HT1080 (cell line): ENCODE measurements around the gene CUX1. TPM values are rescaled to one million over a fixed set of nuclear protein-coding genes. Genes with fewer than 3 reads are reported as not detected.
"Not testable (repeated sequence)": the region's sequence is repeated elsewhere in the genome, so short reads cannot be mapped to it uniquely, and the experiment has no call there.

Experiments
- DNase-seq: peaks from one replicate; pipeline ENCODE4 v3.0.0-alpha.2; 2015; ENCODE audit warnings: low read depth
- small RNA-seq: library from RNA; depleted of rRNA; stranded (forward); fragments of <200 nt; gene quantifications from one replicate; pipeline ENCODE3, GENCODE V24; 2014
- total RNA-seq: library from RNA; depleted of rRNA; stranded (reverse); fragments of >200 nt; shearing (Covaris generic); gene quantifications from 2 replicates; pipeline ENCODE4 v1.2.3, GENCODE V29; 2014; rRNA removed

The CUX1 gene
- total RNA-seq, 1 experiment from 2014 or later, result 21.2 TPM

- DNase-seq, result no peak
Observed at GRCh38 chr7:102321351-102322201, 504.1 kb downstream of the CUX1 start.

DNA sequence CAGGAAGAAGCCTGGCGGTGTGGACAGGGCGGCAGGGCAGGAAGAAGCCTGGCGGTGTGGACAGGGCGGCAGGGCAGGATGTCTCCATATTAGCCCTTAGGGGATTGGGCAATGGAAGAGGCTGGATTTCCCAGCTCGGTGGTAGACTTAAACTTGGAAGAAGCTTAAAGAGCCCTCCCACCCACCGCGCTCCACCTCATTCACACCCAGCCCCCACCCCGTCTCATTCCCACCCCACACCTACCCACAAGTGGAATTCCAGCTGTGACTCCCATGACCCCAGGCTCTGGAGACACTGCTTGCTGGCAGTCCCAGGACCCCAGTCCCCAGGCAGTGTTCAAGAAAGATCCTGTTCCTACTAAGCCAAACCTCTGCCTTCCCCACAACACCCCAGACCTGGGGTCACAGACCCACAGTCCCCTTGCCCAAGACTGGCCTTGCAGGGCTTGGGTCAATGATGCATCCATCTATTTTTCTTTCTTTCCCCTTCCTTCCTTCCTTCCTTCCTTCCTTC is 504.8 kb downstream of the CUX1 start:
- no peak for DNase-seq

- DNase-seq, result no peak
Observed at GRCh38 chr7:102323914-102324195, 506.4 kb downstream of the CUX1 start.

DNA sequence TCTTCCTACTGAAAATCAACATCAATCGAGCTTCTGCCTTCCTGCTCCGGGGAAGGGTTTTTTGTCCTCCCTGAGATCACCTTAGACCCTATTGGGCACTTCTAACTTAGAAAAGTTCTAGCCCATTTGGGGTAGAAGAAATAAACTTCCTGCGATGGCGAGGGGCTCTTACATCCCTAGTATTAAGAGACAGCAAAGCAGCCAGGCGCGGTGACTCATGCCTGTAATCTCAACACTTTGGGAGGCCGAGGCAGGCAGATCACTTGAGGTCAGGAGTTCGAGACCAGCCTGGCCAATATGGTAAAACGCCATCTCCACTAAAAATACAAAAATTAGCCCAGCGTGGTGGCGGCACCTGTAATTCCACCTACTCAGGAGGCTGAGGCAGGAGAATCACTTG is 507.7 kb downstream of the CUX1 start:
- DNase-seq, result not testable (repeated sequence)

DNA sequence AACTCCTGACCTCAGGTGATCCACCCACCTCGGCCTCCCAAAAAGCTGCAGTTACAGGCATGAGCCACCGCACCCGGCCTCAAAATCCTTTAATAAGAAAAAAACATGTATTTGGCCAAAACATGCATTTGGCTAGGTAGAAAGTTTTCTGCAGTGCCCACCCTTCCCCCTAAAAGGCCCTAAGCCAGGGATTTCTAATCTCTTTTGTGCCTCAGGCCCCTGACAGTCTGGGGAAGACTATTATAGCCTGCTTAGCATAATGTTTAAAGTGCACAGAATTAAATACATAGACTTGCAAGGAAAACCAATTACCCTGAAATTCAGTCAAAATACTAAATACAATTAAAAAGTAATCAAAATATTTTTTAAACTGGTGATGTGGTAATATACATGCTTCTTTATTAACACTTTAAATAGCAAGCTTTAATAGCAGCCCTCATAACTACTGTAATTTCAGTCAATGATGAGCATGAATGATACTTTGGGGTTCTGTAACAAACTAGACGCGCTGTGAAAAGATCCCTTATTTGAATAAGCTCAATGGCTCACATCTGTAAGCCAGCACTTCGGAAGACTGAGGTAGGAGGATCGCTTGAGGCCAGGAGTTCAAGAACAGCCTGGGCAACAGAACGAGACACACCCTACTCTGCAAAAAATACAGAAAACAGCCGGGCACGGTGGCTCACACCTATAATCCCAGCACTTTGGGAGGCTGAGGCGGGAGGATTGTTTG is 508.9 kb downstream of the CUX1 start:
- DNase-seq, result no peak

DNA sequence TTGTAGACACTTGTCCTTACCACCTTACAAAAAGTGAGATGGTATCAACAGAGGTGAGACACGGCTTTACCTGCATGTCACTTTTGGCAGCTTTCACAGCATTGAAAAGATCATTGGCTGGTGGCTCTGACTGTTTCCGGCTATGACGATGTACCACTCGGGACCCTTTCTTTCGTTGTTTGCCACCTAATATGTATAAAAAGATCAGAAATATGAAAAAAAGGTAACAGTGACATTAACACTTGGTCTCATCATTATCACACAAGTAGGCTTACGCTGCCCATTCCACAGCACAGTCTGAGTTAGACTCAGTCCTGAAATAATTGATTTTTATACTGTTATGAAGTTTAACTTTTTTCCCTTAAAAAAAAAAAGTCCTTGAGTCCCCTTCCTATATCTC is 509.8 kb downstream of the CUX1 start:
- not testable (repeated sequence) for DNase-seq

GRCh38 chr7:102328863-102329262 is 511.4 kb downstream of the CUX1 start:
- DNase-seq, result not testable (repeated sequence)

DNA sequence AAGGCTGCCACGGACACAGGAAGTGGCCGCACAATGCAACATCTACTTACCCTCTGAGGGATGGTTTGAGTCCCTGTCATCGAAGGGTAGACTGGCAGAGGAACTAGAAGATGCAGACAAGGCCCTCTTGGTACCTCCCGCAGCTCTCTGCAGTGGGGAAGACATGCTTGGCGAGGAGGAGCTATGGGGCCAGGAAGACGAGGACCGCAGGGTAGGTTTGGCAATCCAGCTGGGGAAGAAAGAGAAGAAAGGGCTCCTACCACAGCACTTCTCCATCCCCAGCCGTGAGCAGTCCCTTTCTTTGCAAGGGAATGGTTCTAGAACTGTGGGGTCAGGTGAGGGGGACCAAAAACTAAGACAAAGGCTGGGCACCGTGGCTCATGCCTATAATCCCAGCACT is 511.9 kb downstream of the CUX1 start:
- not testable (repeated sequence) for DNase-seq

- DNase-seq, result not testable (repeated sequence)
Observed at GRCh38 chr7:102330666-102331460, 513.4 kb downstream of the CUX1 start.

Small RNA genes lying within 50 kb of the gene (small RNA-seq; reads per million reads assigned to genes)
- gene AC005086.2 (not detected), gene AC005086.3 (not detected), gene AC005086.4 (not detected), gene AC005088.1 (not detected), gene MIR4285 (not detected), gene RF00554 (not detected)

Other genes starting within 250 kb of the CUX1 start
- not detected in 2 replicates for gene MYL10, start 188.3 kb upstream of the CUX1 start, total RNA-seq